ENCODE results near the gene SLC2A13. TPM values are rescaled to one million over a fixed set of nuclear protein-coding genes. Genes with fewer than 3 reads are reported as not detected.

The SLC2A13 gene
- polyA plus RNA-seq, 1 donor (not counting 4 experiments of a cell fraction or from before 2014, with no cell fraction given) = 1.1 TPM

GRCh38 chr12:40068416-40068815 is 37.5 kb downstream of the SLC2A13 start:
- no peak for DNase-seq (ENCODE audit: low read depth, low spot score)
- no peak for FAIRE-seq
- dilution Hi-C loops (cut with MboI; ENCODE audit: extremely low pct_ligation_motif_present, low sequenced_read_pairs) = no loop called here
- TF ChIP-seq EZH2 (IDR thresholded peaks at IDR 0.05; ENCODE audit: low read length) (no peak), CTCF (optimal IDR thresholded peaks at IDR 0.05 in 1 of 3, IDR thresholded peaks at IDR 0.05 in 1 of 3, conservative IDR thresholded peaks at IDR 0.05 in 1 of 3; ENCODE audit: extremely low read depth in 1 of 3, insufficient read depth in 2 of 3, low read length in 3 of 3) (no peak)
- no peaks in the 10 kb centered on the region for H4K20me1 ChIP-seq (ENCODE audit: control insufficient read depth, extremely low read depth, insufficient read depth, low read length)
- H3K9me1 ChIP-seq (ENCODE audit: control insufficient read depth, extremely low read depth, insufficient read depth, low read length) = no peaks in the 10 kb centered on the region
- H3K27ac ChIP-seq (ENCODE audit: control insufficient read depth, insufficient read depth, low read length) = no peak overlapping the region
- H3K79me2 ChIP-seq (ENCODE audit: control insufficient read depth, insufficient read depth, low read length) = no peaks in the 10 kb centered on the region
- H2AFZ ChIP-seq (ENCODE audit: control insufficient read depth, low read length) = no peak overlapping the region
- H3K9me3 ChIP-seq (ENCODE audit: control insufficient read depth, low read depth, low read length) = no peaks in the 10 kb centered on the region
- H3K9ac ChIP-seq (ENCODE audit: control insufficient read depth, extremely low read depth, insufficient read depth, low read length) = no peak overlapping the region
- H3K4me1 ChIP-seq (ENCODE audit: control insufficient read depth, extremely low read depth, insufficient read depth, low read length) = no peaks in the 10 kb centered on the region
- H3K4me2 ChIP-seq (ENCODE audit: control insufficient read depth, extremely low read depth, insufficient read depth, low read depth, low read length) = no peak overlapping the region
- H3K27me3 ChIP-seq (ENCODE audit: control insufficient read depth, extremely low read depth, insufficient read depth, low read length) = no peaks in the 10 kb centered on the region
- no peak overlapping the region for H3K4me3 ChIP-seq (ENCODE audit: control insufficient read depth in 2 of 3, extremely low read depth in 1 of 3, insufficient read depth in 2 of 3, low read depth in 1 of 3, low read length in 3 of 3)
- H3K36me3 ChIP-seq (ENCODE audit: control insufficient read depth in 2 of 2, extremely low read depth in 1 of 2, insufficient read depth in 2 of 2, low read length in 2 of 2) = no peaks in the 10 kb centered on the region

GRCh38 chr12:40065636-40066035 is 40.2 kb downstream of the SLC2A13 start:
- Histone ChIP-seq H3K9me1 (ENCODE audit: control insufficient read depth, extremely low read depth, insufficient read depth, low read length) (no peaks in the 10 kb centered on the region), H3K79me2 (ENCODE audit: control insufficient read depth, insufficient read depth, low read length) (no peaks in the 10 kb centered on the region), H3K27ac (ENCODE audit: control insufficient read depth, insufficient read depth, low read length) (no peak overlapping the region), H3K9ac (ENCODE audit: control insufficient read depth, extremely low read depth, insufficient read depth, low read length) (no peak overlapping the region), H3K36me3 (ENCODE audit: control insufficient read depth in 2 of 2, extremely low read depth in 1 of 2, insufficient read depth in 2 of 2, low read length in 2 of 2) (no peaks in the 10 kb centered on the region), H3K9me3 (ENCODE audit: control insufficient read depth, low read depth, low read length) (no peaks in the 10 kb centered on the region), H3K4me2 (ENCODE audit: control insufficient read depth, extremely low read depth, insufficient read depth, low read depth, low read length) (no peak overlapping the region), H3K27me3 (ENCODE audit: control insufficient read depth, extremely low read depth, insufficient read depth, low read length) (no peaks in the 10 kb centered on the region), H2AFZ (ENCODE audit: control insufficient read depth, low read length) (no peak overlapping the region), H3K4me3 (ENCODE audit: control insufficient read depth in 2 of 3, extremely low read depth in 1 of 3, insufficient read depth in 2 of 3, low read depth in 1 of 3, low read length in 3 of 3) (no peak overlapping the region), H3K4me1 (ENCODE audit: control insufficient read depth, extremely low read depth, insufficient read depth, low read length) (no peaks in the 10 kb centered on the region), H4K20me1 (ENCODE audit: control insufficient read depth, extremely low read depth, insufficient read depth, low read length) (no peaks in the 10 kb centered on the region)
- DNase-seq (ENCODE audit: low read depth, low spot score) (no peak), FAIRE-seq (no peak)
- dilution Hi-C loops (cut with MboI; ENCODE audit: extremely low pct_ligation_motif_present, low sequenced_read_pairs) = no loop called here
- no peak for TF ChIP-seq CTCF (optimal IDR thresholded peaks at IDR 0.05 in 1 of 3, IDR thresholded peaks at IDR 0.05 in 1 of 3, conservative IDR thresholded peaks at IDR 0.05 in 1 of 3; ENCODE audit: extremely low read depth in 1 of 3, insufficient read depth in 2 of 3, low read length in 3 of 3)
- no peak for TF ChIP-seq EZH2 (IDR thresholded peaks at IDR 0.05; ENCODE audit: low read length)

Data from keratinocyte (primary cell).